ENCODE data around the gene RGS9. TPM values are rescaled to one million over a fixed set of nuclear protein-coding genes. Genes with fewer than 3 reads are reported as not detected.

The RGS9 gene
- total RNA-seq, 4 donors from 2014 or later, result 1.1 to 8.5 (median 3.6) TPM

GRCh38 chr17:65229621-65229995, 92.4 kb downstream of the RGS9 start:
- TF ChIP-seq CTCF (IDR thresholded peaks at IDR 0.05), result no peak
- no peak for TF ChIP-seq EP300 (IDR thresholded peaks at IDR 0.05)
- TF ChIP-seq POLR2AphosphoS5 (IDR thresholded peaks at IDR 0.05), result no peak
- no peak for TF ChIP-seq POLR2A (IDR thresholded peaks at IDR 0.05)
- Histone ChIP-seq H3K27ac (no peak overlapping the region), H3K9me3 (no peaks in the 10 kb centered on the region), H3K36me3 (no peaks in the 10 kb centered on the region), H3K4me3 (no peak overlapping the region), H3K27me3 (peaks cover 12% of the 10 kb centered on the region), H3K4me1 (peaks cover 9% of the 10 kb centered on the region)
- DNase-seq (ENCODE audit: low spot score in 2 of 2), result no peak
- 90% methylated on average over 3 of the region's 3 CpGs for WGBS

GRCh38 chr17:65230040-65230439, 92.9 kb downstream of the RGS9 start:
- Histone ChIP-seq H3K27ac (no peak overlapping the region), H3K9me3 (no peaks in the 10 kb centered on the region), H3K4me1 (peaks cover 9% of the 10 kb centered on the region), H3K36me3 (no peaks in the 10 kb centered on the region), H3K4me3 (no peak overlapping the region), H3K27me3 (peaks cover 12% of the 10 kb centered on the region)
- TF ChIP-seq POLR2A (IDR thresholded peaks at IDR 0.05), result no peak
- TF ChIP-seq POLR2AphosphoS5 (IDR thresholded peaks at IDR 0.05), result no peak
- TF ChIP-seq EP300 (IDR thresholded peaks at IDR 0.05), result no peak
- no peak for TF ChIP-seq CTCF (IDR thresholded peaks at IDR 0.05)
- WGBS, result 70% methylated on average over 4 of the region's 4 CpGs
- no peak for DNase-seq (ENCODE audit: low spot score in 2 of 2)

DNA sequence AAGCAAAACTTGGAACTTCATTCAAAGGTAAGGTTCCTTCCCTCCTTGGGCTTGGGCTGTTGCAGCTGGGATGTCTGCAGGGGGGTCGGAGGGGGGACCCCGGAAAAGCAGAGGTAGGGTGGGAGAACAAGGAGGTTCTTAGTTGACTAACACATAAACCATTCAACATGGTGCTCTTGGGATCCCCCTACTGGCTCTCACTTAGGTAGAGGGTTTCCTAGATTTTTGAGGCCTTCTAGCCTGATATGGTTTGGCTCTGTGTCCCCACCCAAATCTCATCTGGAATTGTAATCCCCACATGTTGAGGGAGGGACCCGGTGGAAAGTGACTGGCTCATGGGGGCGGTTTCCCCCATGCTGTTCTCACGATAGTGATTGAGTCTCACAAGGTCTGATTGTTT, 93.9 kb downstream of the RGS9 start:
- no peak overlapping the region for H3K4me3 ChIP-seq
- H3K36me3 ChIP-seq, result no peaks in the 10 kb centered on the region
- no peak for DNase-seq (ENCODE audit: low spot score in 2 of 2)
- H3K4me1 ChIP-seq, result peaks cover 9% of the 10 kb centered on the region
- H3K9me3 ChIP-seq, result no peaks in the 10 kb centered on the region
- no peak for TF ChIP-seq EP300 (IDR thresholded peaks at IDR 0.05)
- no peak for TF ChIP-seq POLR2A (IDR thresholded peaks at IDR 0.05)
- no peak for TF ChIP-seq POLR2AphosphoS5 (IDR thresholded peaks at IDR 0.05)
- TF ChIP-seq CTCF (IDR thresholded peaks at IDR 0.05), result no peak
- H3K27me3 ChIP-seq, result peaks cover 8% of the 10 kb centered on the region
- WGBS, result 51% methylated on average over 5 of the region's 5 CpGs
- H3K27ac ChIP-seq, result no peak overlapping the region

DNA sequence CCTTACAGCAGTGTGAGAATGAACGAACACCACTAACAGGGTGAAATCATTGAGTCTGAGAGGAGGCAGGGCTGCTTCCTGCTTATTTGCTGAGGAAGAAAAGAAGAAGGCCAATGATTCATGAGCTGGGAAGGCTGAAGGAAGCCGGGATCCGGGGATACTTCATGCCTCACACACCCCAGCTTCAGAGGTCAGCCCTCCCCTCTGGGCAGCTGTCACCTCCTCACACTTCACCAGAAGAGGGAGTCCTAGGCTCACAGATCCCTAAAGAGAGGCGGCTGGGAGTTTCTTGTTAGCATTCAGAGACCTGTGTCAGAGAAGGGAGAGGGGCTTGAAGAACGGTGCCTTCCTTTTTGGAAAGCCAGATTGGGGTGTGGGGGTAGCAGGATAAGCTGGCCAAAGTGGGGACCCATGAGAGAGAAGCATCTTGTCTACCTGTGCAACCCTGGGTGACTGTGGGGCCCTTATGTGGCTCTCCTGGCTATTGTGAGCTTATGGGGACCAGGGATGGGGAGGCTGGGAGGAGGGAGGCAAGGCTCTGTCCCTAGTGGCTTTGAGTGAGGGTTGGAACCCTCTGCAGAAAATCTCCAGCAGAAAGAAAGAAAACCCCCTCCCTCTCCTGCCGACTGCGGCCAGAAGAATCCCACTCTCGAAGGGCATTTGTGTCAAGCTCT, 94.6 kb downstream of the RGS9 start:
- H3K36me3 ChIP-seq, result no peaks in the 10 kb centered on the region
- DNase-seq (ENCODE audit: low spot score in 2 of 2), result no peak
- H3K27ac ChIP-seq, result no peak overlapping the region
- peaks cover 9% of the 10 kb centered on the region for H3K4me1 ChIP-seq
- TF ChIP-seq EP300 (IDR thresholded peaks at IDR 0.05) (no peak), CTCF (IDR thresholded peaks at IDR 0.05) (peak; percentile 51 to 52)
- H3K4me3 ChIP-seq, result no peak overlapping the region
- 43% methylated on average over 8 of the region's 8 CpGs for WGBS
- no peaks in the 10 kb centered on the region for H3K9me3 ChIP-seq
- peaks cover 8% of the 10 kb centered on the region for H3K27me3 ChIP-seq

DNA sequence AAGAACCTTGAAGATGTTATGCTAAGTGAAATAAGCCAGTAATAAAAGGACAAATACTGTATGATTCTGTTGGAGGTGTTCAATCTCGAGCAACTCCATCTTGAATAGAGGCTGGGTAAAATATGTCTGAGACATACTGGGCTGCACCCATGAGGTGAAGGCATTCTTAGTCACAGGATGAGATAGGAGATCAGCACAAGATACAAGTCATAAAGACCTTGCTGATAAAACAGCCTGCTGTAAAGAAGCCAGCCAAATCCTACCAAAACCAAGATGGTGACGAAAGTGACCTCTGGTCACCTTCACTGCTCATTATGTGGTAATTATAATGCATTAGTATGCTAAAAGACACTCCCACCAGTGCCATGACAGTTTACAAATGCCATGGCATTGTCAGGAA, 98.1 kb downstream of the RGS9 start:
- no peak for TF ChIP-seq POLR2A (IDR thresholded peaks at IDR 0.05)
- TF ChIP-seq CTCF (IDR thresholded peaks at IDR 0.05), result no peak
- TF ChIP-seq EP300 (IDR thresholded peaks at IDR 0.05), result no peak
- TF ChIP-seq POLR2AphosphoS5 (IDR thresholded peaks at IDR 0.05), result no peak
- no peaks in the 10 kb centered on the region for H3K27me3 ChIP-seq
- DNase-seq (ENCODE audit: low spot score in 2 of 2), result no peak
- whole genome bisulfite sequencing, result 74% methylated on average over 2 of the region's 2 CpGs
- H3K4me1 ChIP-seq, result peaks cover 6% of the 10 kb centered on the region
- no peak overlapping the region for H3K4me3 ChIP-seq
- H3K27ac ChIP-seq, result no peak overlapping the region
- no peaks in the 10 kb centered on the region for H3K9me3 ChIP-seq
- H3K36me3 ChIP-seq, result no peaks in the 10 kb centered on the region
